K562 (cell line): ENCODE data around the gene BRCA1. TPM values are rescaled to one million over a fixed set of nuclear protein-coding genes. Genes with fewer than 3 reads are reported as not detected.

Source experiments
- ATAC-seq: fragments of 200-7000 bp; cut with Tn5 transposase; 3 replicates; pipeline ENCODE4 v1.9.1; 2020; ENCODE audit warnings: moderate library complexity
- BruUV-seq: library from RNA; stranded (reverse); fragments of 400-500 nt; replicated peaks from 2 replicates; lab custom pipeline; 2021; lab: Mats Ljungman, UMichigan
- CTCF ChIA-PET: fragments of 300-600 bp; formaldehyde crosslinking; extraction: SDS; loops from one replicate; lab custom pipeline; 2021; ENCODE audit warnings: low intra/inter-chr PET ratio; lab: Yijun Ruan, JAX
- POLR2A ChIA-PET: fragments of 300-600, 350-650 bp; sonication (Branson Sonifier 250); formaldehyde crosslinking; extraction: SDS; loops from one replicate; lab custom pipeline; 2021; ENCODE audit warnings: antibody characterized with exemption, inconsistent platforms; lab: Yijun Ruan, JAX
- DNase-seq, 4 experiments: peaks; one replicate each; pipeline versions ENCODE4 v3.0.0 to v3.0.0-alpha.2; 2011 to 2018; ENCODE audit warnings: low spot score in 3 of 4, mixed read lengths in 3 of 4; ENCODE audit errors: extremely low read depth in 1 of 4
- FAIRE-seq: peaks from 2 replicates; lab custom pipeline; 2011; peaks lifted over from hg19 to GRCh38; lab: Jason Lieb, UNC
- H2AFZ ChIP-seq: 2 replicates; pipeline ENCODE4 v1.6.0; 2011; ENCODE audit warnings: low read depth, low read length, control low read depth, inconsistent platforms
- H3K27ac ChIP-seq: fragments of 200-600 bp; 3 replicates; pipeline ENCODE4 v1.8.0; 2011; ENCODE audit warnings: low read depth, mild to moderate bottlenecking, control low read depth, inconsistent platforms, low read length, moderate library complexity, mixed read lengths; ENCODE audit errors: extremely low read depth
- H3K27me3 ChIP-seq, 2 experiments: fragments of 300-600 bp in 1 of 2; 2 replicates in 1 of 2; 3 replicates in 1 of 2; pipeline versions ENCODE4 v1.6.0 to v1.8.0; 2011; ENCODE audit warnings: inconsistent platforms in 2 of 2, low read length in 2 of 2, mild to moderate bottlenecking in 1 of 2, mixed read lengths in 1 of 2, moderate library complexity in 1 of 2; ENCODE audit not compliant: control insufficient read depth in 2 of 2, insufficient read depth in 2 of 2
- H3K36me3 ChIP-seq: fragments of 300-600 bp; 3 replicates; pipeline ENCODE4 v1.8.0; 2011; ENCODE audit warnings: mild to moderate bottlenecking, low read length, inconsistent platforms; ENCODE audit not compliant: control insufficient read depth, insufficient read depth
- H3K4me1 ChIP-seq, 2 experiments: fragments of 200-600 bp in 1 of 2; replicated peaks in 1 of 2; 2 replicates in 1 of 2; 3 replicates in 1 of 2; pipeline versions ENCODE4 v1.5.1 to v1.8.0; 2011; ENCODE audit warnings: inconsistent platforms in 2 of 2, low read length in 2 of 2, mild to moderate bottlenecking in 1 of 2, mixed read lengths in 1 of 2, moderate library complexity in 1 of 2; ENCODE audit not compliant: control insufficient read depth in 2 of 2, insufficient read depth in 2 of 2
- H3K4me2 ChIP-seq: 2 replicates; pipeline ENCODE4 v1.6.1; 2011; ENCODE audit warnings: low read length, control low read depth, inconsistent platforms, mixed read lengths; ENCODE audit not compliant: insufficient read depth
- H3K4me3 ChIP-seq: fragments of 200-600 bp; sonication (generic), shearing (Covaris generic); 2 replicates; pipeline ENCODE4 v1.5.1; 2016; ENCODE audit warnings: control low read depth, inconsistent platforms
- H3K79me2 ChIP-seq: fragments of 200-600 bp; 3 replicates; pipeline ENCODE4 v1.8.0; 2011; ENCODE audit warnings: low read length, inconsistent platforms; ENCODE audit not compliant: control insufficient read depth, insufficient read depth
- H3K9ac ChIP-seq, 2 experiments: 2 replicates each; pipeline versions ENCODE4 v1.6.0 to v1.6.1; 2011; ENCODE audit warnings: low read depth in 2 of 2, low read length in 2 of 2, control low read depth in 1 of 2, inconsistent platforms in 1 of 2, mild to moderate bottlenecking in 1 of 2, mixed read lengths in 1 of 2; ENCODE audit not compliant: insufficient read depth in 1 of 2
- H3K9me1 ChIP-seq: one replicate; pipeline ENCODE4 v1.6.0; 2011; ENCODE audit warnings: inconsistent platforms, mild to moderate bottlenecking, low read length, moderate library complexity; ENCODE audit not compliant: control insufficient read depth, insufficient read depth
- H3K9me3 ChIP-seq: replicated peaks from 2 replicates; pipeline ENCODE4 v1.5.1; 2011; ENCODE audit warnings: low read depth, low read length, inconsistent platforms; ENCODE audit not compliant: control insufficient read depth, insufficient read depth
- H4K20me1 ChIP-seq: replicated peaks from 2 replicates; pipeline ENCODE4 v1.6.1; 2011; ENCODE audit warnings: low read length, inconsistent platforms, mixed read lengths; ENCODE audit not compliant: control insufficient read depth, insufficient read depth
- GTF2A2 ChIP-seq: IDR thresholded peaks from 2 replicates; pipeline ENCODE4 v1.6.1; 2016; ENCODE audit warnings: mild to moderate bottlenecking, missing genetic modification characterization, missing compliant biosample characterization
- NR2C2 ChIP-seq, 2 experiments: fragments of 200-800 bp in 1 of 2; sonication (Bioruptor generic) in 1 of 2; sonication (generic) in 1 of 2; formaldehyde crosslinking in 1 of 2; IDR thresholded peaks; 2 replicates each; pipeline versions ENCODE4 v1.6.1 to v1.8.0; 2016 to 2022; ENCODE audit warnings: mild to moderate bottlenecking in 1 of 2, missing compliant biosample characterization in 1 of 2, missing genetic modification characterization in 1 of 2, missing genetic modification reagents in 1 of 2
- WGBS: fragments of 100-300 bp; shearing (Covaris generic); methylation state at CpG from one replicate; pipeline ENCODE4 v1.1.6; 2016; ENCODE audit warnings: low coverage, mixed read lengths; ENCODE audit not compliant: insufficient coverage; ENCODE audit errors: missing lambda C conversion rate; 5-methylcytosine and 5-hydroxymethylcytosine counted together
- in situ Hi-C: fragments of 300-500 bp; cut with MboI; formaldehyde crosslinking; loops from 4 replicates; pipeline ENCODE4 v1.15.0; 2018; ENCODE audit warnings: inconsistent platforms, mixed read lengths
- intact Hi-C: fragments of 100-400 bp; cut with micrococcal nuclease; formaldehyde crosslinking; loops from 2 replicates; pipeline ENCODE4 v1.14.2; 2022
- polyA plus RNA-seq, 8 experiments: library from polyadenylated mRNA; depleted of rRNA in 4 of 8; stranded (reverse) in 5 of 8; unstranded in 3 of 8; fragments of >200 nt; fragmentation: Nextera tagmentation in 2 of 8; fragmentation: Illumina TruSeq in 1 of 8; extraction: Ambion mirVana in 2 of 8; extraction: Trizol in 1 of 8; gene quantifications; 2 replicates each; pipeline versions ENCODE4 v1.2.1 to v1.2.3, GENCODE V29; 2011 to 2014; ENCODE audit warnings: inconsistent platforms in 1 of 8, missing spikeins in 1 of 8
- total RNA-seq, 7 experiments: library from RNA; depleted of rRNA in 6 of 7; stranded (reverse); fragments of >200 nt in 6 of 7; fragmentation: Illumina TruSeq in 2 of 7; extraction: Trizol in 2 of 7; gene quantifications; 2 replicates each; pipeline versions ENCODE4 v1.2.1 to v1.2.3, GENCODE V29; 2011 to 2021; ENCODE audit warnings: low replicate concordance in 1 of 7
- TF ChIP-seq, protein P1 (sequence below): sonication (generic); formaldehyde crosslinking; IDR thresholded peaks from 2 replicates; pipeline ENCODE4 v1.8.0; 2023; ENCODE audit warnings: missing genetic modification reagents, mild to moderate bottlenecking, borderline replicate concordance
- TF ChIP-seq, protein P2 (sequence below): fragments of 450-650 bp; formaldehyde crosslinking; conservative IDR thresholded peaks from 2 replicates; pipeline ENCODE4 v1.4.0; 2022; ENCODE audit warnings: mild to moderate bottlenecking, missing genetic modification characterization

Gene BRCA1
- total and polyA plus RNA-seq, 9 of the 15 experiments (the other 6 are each of a cell fraction or from before 2014, with no cell fraction given): 25.9 to 95.3 (median 62.3) TPM

DNA sequence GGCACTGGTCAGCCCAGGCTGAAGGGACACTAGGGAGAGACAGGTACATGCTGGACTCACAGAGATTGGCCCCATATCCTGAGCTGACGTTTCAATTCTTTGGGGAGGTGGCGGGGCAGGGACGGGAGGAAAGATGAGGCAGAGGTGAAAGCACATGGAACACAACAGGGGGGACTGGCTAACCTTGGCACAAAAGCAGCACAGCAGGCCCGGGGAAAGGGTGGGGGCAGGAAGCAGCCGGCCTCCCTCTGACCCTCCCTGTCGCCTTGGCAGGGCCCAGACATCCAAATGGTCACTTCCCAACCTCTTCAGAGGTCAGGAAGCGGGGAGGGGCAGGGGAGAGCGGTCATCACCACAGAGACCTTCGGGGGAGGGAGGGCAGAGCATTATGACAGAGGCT lies 109.6 kb downstream of the BRCA1 start (continued):
- TF ChIP-seq, protein P1, sequence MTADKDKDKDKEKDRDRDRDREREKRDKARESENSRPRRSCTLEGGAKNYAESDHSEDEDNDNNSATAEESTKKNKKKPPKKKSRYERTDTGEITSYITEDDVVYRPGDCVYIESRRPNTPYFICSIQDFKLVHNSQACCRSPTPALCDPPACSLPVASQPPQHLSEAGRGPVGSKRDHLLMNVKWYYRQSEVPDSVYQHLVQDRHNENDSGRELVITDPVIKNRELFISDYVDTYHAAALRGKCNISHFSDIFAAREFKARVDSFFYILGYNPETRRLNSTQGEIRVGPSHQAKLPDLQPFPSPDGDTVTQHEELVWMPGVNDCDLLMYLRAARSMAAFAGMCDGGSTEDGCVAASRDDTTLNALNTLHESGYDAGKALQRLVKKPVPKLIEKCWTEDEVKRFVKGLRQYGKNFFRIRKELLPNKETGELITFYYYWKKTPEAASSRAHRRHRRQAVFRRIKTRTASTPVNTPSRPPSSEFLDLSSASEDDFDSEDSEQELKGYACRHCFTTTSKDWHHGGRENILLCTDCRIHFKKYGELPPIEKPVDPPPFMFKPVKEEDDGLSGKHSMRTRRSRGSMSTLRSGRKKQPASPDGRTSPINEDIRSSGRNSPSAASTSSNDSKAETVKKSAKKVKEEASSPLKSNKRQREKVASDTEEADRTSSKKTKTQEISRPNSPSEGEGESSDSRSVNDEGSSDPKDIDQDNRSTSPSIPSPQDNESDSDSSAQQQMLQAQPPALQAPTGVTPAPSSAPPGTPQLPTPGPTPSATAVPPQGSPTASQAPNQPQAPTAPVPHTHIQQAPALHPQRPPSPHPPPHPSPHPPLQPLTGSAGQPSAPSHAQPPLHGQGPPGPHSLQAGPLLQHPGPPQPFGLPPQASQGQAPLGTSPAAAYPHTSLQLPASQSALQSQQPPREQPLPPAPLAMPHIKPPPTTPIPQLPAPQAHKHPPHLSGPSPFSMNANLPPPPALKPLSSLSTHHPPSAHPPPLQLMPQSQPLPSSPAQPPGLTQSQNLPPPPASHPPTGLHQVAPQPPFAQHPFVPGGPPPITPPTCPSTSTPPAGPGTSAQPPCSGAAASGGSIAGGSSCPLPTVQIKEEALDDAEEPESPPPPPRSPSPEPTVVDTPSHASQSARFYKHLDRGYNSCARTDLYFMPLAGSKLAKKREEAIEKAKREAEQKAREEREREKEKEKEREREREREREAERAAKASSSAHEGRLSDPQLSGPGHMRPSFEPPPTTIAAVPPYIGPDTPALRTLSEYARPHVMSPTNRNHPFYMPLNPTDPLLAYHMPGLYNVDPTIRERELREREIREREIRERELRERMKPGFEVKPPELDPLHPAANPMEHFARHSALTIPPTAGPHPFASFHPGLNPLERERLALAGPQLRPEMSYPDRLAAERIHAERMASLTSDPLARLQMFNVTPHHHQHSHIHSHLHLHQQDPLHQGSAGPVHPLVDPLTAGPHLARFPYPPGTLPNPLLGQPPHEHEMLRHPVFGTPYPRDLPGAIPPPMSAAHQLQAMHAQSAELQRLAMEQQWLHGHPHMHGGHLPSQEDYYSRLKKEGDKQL: no peak

DNA sequence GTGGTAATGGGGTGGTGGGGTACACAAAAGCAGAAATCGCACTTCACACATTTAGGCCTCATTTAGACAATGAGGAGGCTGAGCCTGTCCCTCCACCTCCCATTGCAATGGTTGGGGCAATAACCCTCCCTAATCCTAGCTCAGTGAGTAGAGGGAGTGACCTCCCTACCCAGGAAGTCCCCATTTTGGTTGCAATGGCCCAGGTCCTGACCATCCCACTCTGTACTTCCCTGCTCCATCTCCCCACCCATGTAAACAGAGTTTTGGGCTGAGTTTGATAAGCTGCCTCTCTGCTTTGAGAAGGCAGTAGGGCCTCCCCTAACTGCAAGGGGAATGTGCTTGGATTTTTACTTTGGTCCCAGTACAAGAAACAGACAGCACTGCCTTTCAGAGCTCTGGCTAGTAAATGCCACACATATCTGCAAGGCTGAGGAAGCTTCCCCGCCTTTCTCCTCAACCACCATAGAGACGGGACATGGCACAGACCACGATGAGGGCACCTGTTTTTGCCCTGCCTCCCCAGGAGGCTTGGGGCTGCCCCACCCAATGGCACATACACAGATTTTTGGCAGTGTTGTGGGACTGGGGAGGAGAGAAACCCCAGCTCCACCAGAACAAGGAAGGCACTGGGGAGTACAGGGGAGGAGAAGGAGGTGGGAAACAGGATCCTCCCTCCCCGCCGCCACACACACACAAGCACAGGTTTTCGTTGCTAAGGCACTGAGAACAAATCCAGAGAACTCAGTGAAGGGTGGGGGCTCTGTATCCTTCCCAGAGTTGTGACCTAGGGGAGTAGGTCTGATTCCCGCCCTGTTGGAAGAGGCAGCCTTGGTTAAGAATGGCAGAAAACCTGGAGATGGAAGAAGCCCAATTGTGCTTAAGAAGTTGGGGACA lies 110.3 kb downstream of the BRCA1 start:
- no peak overlapping the region for H3K4me3 ChIP-seq
- no peak for FAIRE-seq

More for the DNA sequence above, 110.3 kb downstream of the BRCA1 start:
- WGBS: 91% methylated on average over 8 of the region's 8 CpGs
- ATAC-seq (peak; percentile 4; the same call in 1 of the 3 replicates), DNase-seq (no peak)
- no peaks in the 10 kb centered on the region for H3K27me3 ChIP-seq
- H3K36me3 ChIP-seq: peaks cover 57% of the 10 kb centered on the region; the same call in 2 of the 3 replicates
- peaks cover 26 to 42% of the 10 kb centered on the region in 2 experiments for H3K4me1 ChIP-seq
- intact Hi-C loops (no loop called here), in situ Hi-C loops (loop anchor here (10.0 kb wide), 1 partner anchor 300 kb away; no protein-coding TSS in a partner anchor)
- ChIA-PET CTCF (interaction anchor here (0.5 kb wide), 1 partner anchor 137 kb away, joined by 3 read pairs; no protein-coding TSS in a partner anchor), POLR2A (interaction anchor here (0.6 to 1.5 kb wide), 8 partner anchors 9 to 334 kb away, joined by 3 to 7 read pairs (median 4); partner anchors contain the start of genes IFI35 and RPL27)
- TF ChIP-seq NR2C2 (CRISPR knock-in tag; IDR thresholded peaks at IDR 0.05): no peak
- peak; percentile 11; the same call in 1 of the 2 replicates for TF ChIP-seq NR2C2 (tag; IDR thresholded peaks at IDR 0.05)
- TF ChIP-seq, protein P2, sequence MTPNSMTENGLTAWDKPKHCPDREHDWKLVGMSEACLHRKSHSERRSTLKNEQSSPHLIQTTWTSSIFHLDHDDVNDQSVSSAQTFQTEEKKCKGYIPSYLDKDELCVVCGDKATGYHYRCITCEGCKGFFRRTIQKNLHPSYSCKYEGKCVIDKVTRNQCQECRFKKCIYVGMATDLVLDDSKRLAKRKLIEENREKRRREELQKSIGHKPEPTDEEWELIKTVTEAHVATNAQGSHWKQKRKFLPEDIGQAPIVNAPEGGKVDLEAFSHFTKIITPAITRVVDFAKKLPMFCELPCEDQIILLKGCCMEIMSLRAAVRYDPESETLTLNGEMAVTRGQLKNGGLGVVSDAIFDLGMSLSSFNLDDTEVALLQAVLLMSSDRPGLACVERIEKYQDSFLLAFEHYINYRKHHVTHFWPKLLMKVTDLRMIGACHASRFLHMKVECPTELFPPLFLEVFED (CRISPR knock-in tag): peak; percentile 51; the same call in 1 of the 2 replicates
- no peak for TF ChIP-seq GTF2A2 (tag)
- no peak overlapping the region for H2AFZ ChIP-seq
- no peak overlapping the region; the same call in 2 of the 3 replicates for H3K27ac ChIP-seq
- peaks cover 19% of the 10 kb centered on the region for H3K79me2 ChIP-seq
- H3K9me1 ChIP-seq: peaks cover 10% of the 10 kb centered on the region
- TSS peak; percentile 40 for BruUV-seq
- peak overlapping the region in 1 of 2 experiments; percentile 44; a peak in 1 of 4 replicates for H3K9ac ChIP-seq
- H3K9me3 ChIP-seq: no peaks in the 10 kb centered on the region; the same call in 1 of the 2 replicates
- no peak overlapping the region for H3K4me2 ChIP-seq
- peaks cover 10% of the 10 kb centered on the region; the same call in 1 of the 2 replicates for H4K20me1 ChIP-seq
